Subcutaneous adipose tissue (tissue), 4 donors: ENCODE data around the gene RAB17. TPM values are rescaled to one million over a fixed set of nuclear protein-coding genes. Genes with fewer than 3 reads are reported as not detected.

ENCODE experiments used
- CTCF ChIP-seq: fragments of 450-650 bp; IDR thresholded peaks from one replicate; pipeline ENCODE4 v1.5.1; 2016; ENCODE audit warnings: low read depth, mild to moderate bottlenecking, control low read depth, antibody characterized with exemption, moderate library complexity
- total RNA-seq, 4 donors: library from RNA; depleted of rRNA; stranded (reverse); fragments of >200 nt; gene quantifications; one replicate each; pipeline ENCODE4 v1.1.0, GENCODE V29; 2016

Gene RAB17
- total RNA-seq, 4 donors from 2014 or later = 0.65 to 1.2 TPM; not detected in 2

GRCh38 chr2:237572742-237573101 lies 17.8 kb downstream of the RAB17 start:
- TF ChIP-seq CTCF = no peak

GRCh38 chr2:237572021-237572741 lies 18.4 kb downstream of the RAB17 start:
- no peak for TF ChIP-seq CTCF

GRCh38 chr2:237571551-237571950 lies 19.0 kb downstream of the RAB17 start:
- TF ChIP-seq CTCF = no peak

- no peak for TF ChIP-seq CTCF
Measured at GRCh38 chr2:237570776-237571335, 19.7 kb downstream of the RAB17 start.

- no peak for TF ChIP-seq CTCF
Measured at GRCh38 chr2:237569896-237570295, 20.6 kb downstream of the RAB17 start.

- TF ChIP-seq CTCF = no peak
Measured at GRCh38 chr2:237569041-237569440, 21.5 kb downstream of the RAB17 start.

- TF ChIP-seq CTCF = no peak
Measured at GRCh38 chr2:237568121-237568660, 22.3 kb downstream of the RAB17 start.
